ENCODE results near the gene HOXD11.

HOXD11 gene

DNA sequence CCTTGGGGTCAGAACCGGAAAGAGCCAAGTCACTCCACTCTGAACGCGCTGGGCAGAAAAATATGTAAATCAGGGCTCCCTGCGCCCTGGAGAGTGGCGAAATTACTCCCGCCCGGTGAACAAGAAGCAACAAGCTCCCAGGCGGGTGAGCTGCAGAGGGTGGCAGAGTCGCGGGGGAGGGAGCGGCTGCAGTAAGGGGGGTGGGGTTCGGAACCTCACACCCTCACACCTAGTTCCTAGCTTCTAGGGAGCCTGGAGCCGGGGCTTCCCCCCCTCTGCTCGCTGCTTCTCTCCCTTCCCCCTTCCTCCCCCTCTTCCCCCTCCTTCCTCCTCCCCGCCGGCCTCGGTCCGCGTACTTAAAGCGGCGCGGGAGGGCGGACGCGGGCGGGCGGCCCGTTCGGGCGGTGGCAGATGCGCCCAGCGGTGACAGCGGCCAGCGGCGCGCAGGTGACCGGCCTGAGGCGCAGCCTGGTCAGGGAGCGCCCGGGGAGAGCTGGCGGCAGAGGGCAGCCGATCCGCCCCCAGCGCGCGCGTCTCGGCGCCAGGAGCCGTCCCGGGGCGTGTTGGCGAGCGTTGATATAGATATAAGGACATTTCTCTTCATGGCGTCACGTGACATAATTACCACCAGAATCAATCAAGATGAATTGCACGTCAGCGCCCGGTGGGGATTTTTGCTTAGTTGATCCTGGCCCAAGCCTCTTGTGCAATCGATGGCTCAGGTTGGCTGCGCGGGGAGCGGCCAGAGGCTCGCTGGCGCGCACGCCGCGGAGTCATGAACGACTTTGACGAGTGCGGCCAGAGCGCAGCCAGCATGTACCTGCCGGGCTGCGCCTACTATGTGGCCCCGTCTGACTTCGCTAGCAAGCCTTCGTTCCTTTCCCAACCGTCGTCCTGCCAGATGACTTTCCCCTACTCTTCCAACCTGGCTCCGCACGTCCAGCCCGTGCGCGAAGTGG is at the start of gene HOXD11:
Gene HOXD11 (plus strand): TSS at position 700 of the 959 bp plus-strand sequence. CDS start 76 bp downstream, at position 776.
- Histone ChIP-seq H2AFZ (ENCODE audit: low read depth, low read length) (no peak within 1 kb of the TSS), H3K4me3 (ENCODE audit: low read depth in 1 of 2, low read length in 2 of 2) (no peak within 1 kb of the TSS), H3K9me3 (ENCODE audit: insufficient read depth, low read length, severe bottlenecking) (no peaks in the 10 kb centered on the region), H3K36me3 (ENCODE audit: insufficient read depth, low read length) (no peaks in the 10 kb centered on the region), H3K4me1 (ENCODE audit: insufficient read depth, low read length) (no peaks in the 10 kb centered on the region), H3K27ac (ENCODE audit: low read length) (no peak within 1 kb of the TSS), H3K79me2 (ENCODE audit: insufficient read depth, low read length) (no peaks in the 10 kb centered on the region), H3K4me2 (ENCODE audit: insufficient read depth, low read length) (no peak within 1 kb of the TSS), H3K9ac (ENCODE audit: low read depth, low read length) (no peak within 1 kb of the TSS), H3K27me3 (ENCODE audit: insufficient read depth, low read length, poor library complexity) (no peaks in the 10 kb centered on the region), H4K20me1 (ENCODE audit: insufficient read depth, low read length) (no peaks in the 10 kb centered on the region)
- ATAC-seq (ENCODE audit: insufficient read depth, low read depth) (no peak), DNase-seq (no peak)
- TF ChIP-seq, protein P1, sequence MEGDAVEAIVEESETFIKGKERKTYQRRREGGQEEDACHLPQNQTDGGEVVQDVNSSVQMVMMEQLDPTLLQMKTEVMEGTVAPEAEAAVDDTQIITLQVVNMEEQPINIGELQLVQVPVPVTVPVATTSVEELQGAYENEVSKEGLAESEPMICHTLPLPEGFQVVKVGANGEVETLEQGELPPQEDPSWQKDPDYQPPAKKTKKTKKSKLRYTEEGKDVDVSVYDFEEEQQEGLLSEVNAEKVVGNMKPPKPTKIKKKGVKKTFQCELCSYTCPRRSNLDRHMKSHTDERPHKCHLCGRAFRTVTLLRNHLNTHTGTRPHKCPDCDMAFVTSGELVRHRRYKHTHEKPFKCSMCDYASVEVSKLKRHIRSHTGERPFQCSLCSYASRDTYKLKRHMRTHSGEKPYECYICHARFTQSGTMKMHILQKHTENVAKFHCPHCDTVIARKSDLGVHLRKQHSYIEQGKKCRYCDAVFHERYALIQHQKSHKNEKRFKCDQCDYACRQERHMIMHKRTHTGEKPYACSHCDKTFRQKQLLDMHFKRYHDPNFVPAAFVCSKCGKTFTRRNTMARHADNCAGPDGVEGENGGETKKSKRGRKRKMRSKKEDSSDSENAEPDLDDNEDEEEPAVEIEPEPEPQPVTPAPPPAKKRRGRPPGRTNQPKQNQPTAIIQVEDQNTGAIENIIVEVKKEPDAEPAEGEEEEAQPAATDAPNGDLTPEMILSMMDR (IDR thresholded peaks at IDR 0.05; ENCODE audit: borderline replicate concordance, extremely low read depth, low read length, poor library complexity, severe bottlenecking) = no peak
- no peak for TF ChIP-seq EZH2 (IDR thresholded peaks at IDR 0.05; ENCODE audit: borderline replicate concordance, low read depth, low read length, severe bottlenecking)

DNA sequence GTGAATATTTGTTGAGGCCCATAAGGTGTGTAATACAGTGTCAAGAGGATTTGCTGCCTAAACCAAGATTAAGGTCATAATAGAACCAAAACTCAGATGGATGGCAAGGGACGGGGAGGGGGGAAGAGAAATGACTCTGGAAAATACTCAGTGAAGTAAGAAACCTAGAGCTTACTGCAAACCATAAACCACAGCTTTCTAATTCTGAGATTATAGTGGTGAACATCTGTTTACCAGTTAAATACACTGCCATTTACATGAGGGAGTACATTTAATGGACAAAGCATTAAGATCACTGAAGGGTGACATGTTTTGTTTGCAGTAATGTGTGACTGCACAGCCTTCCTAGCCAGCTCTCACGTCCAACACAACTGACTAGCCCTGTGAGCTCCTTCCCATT is 43.1 kb upstream of the HOXD11 start:
- Histone ChIP-seq H3K27ac (ENCODE audit: low read length) (no peak overlapping the region), H3K4me3 (ENCODE audit: low read depth in 1 of 2, low read length in 2 of 2) (no peak overlapping the region), H3K9ac (ENCODE audit: low read depth, low read length) (no peak overlapping the region), H3K36me3 (ENCODE audit: insufficient read depth, low read length) (no peaks in the 10 kb centered on the region), H3K79me2 (ENCODE audit: insufficient read depth, low read length) (no peaks in the 10 kb centered on the region), H3K27me3 (ENCODE audit: insufficient read depth, low read length, poor library complexity) (peaks cover 13% of the 10 kb centered on the region), H3K4me2 (ENCODE audit: insufficient read depth, low read length) (no peak overlapping the region), H3K9me3 (ENCODE audit: insufficient read depth, low read length, severe bottlenecking) (no peaks in the 10 kb centered on the region), H3K4me1 (ENCODE audit: insufficient read depth, low read length) (no peaks in the 10 kb centered on the region), H2AFZ (ENCODE audit: low read depth, low read length) (no peak overlapping the region), H4K20me1 (ENCODE audit: insufficient read depth, low read length) (no peaks in the 10 kb centered on the region)
- TF ChIP-seq, protein P1 (IDR thresholded peaks at IDR 0.05; ENCODE audit: borderline replicate concordance, extremely low read depth, low read length, poor library complexity, severe bottlenecking) = no peak
- no peak for TF ChIP-seq EZH2 (IDR thresholded peaks at IDR 0.05; ENCODE audit: borderline replicate concordance, low read depth, low read length, severe bottlenecking)
- ATAC-seq (ENCODE audit: insufficient read depth, low read depth) (no peak; the same call in 2 of the 3 replicates), DNase-seq (no peak)

DNA sequence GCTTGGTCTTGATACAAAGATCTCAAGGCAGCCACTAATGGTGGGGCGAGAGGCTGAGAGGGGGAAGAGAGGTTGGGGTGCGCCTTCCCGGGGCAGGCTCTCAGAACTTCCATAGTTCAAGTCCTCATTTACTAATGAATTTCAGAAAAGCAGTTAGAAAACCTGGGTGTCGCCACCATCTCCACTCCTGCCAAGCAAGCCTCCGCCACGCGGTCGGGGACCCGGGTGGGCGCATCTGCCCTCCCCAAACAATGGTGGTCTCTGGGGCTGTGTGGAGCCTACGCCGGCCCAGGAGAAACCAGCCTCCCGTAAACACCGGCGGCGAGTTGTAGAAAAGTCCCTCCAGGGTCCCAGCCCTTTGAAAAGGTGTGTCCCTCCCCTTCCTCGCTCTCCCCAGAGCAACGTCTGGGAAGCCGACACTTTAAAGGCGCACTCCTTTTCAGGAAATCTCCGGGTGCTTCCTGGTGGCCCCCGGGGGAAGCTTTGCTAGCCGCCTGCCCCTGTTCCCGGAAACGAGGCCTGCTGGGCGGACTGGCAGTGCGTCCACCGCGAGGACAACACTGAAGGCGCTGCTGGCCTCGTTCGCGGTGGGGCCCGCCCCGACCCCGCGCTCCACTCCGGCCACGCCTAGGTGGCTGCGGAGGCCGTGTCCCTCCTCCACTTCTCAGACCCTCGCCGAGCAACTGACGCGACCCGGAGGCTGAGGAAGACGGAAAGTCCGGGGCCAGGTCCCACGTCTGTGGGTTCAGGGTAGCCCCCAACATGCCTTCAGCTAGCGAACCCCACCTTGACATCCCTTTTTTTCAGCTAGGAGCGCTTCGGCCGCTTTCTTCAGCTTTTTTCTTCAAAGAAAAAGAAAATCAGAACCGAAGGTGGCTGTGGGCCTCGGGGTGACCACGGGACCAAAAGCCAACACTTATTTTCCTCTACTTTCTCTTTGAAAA is 40.2 kb upstream of the HOXD11 start:
- H3K27me3 ChIP-seq (ENCODE audit: insufficient read depth, low read length, poor library complexity) = peaks cover 8% of the 10 kb centered on the region
- no peak for DNase-seq

More for the DNA sequence above, 40.2 kb upstream of the HOXD11 start:
- Histone ChIP-seq H4K20me1 (ENCODE audit: insufficient read depth, low read length) (no peaks in the 10 kb centered on the region), H3K4me3 (ENCODE audit: low read depth in 1 of 2, low read length in 2 of 2) (no peak overlapping the region), H3K9me3 (ENCODE audit: insufficient read depth, low read length, severe bottlenecking) (no peaks in the 10 kb centered on the region), H2AFZ (ENCODE audit: low read depth, low read length) (no peak overlapping the region), H3K27ac (ENCODE audit: low read length) (no peak overlapping the region), H3K9ac (ENCODE audit: low read depth, low read length) (no peak overlapping the region), H3K4me1 (ENCODE audit: insufficient read depth, low read length) (no peaks in the 10 kb centered on the region), H3K36me3 (ENCODE audit: insufficient read depth, low read length) (no peaks in the 10 kb centered on the region), H3K79me2 (ENCODE audit: insufficient read depth, low read length) (no peaks in the 10 kb centered on the region), H3K4me2 (ENCODE audit: insufficient read depth, low read length) (no peak overlapping the region)
- TF ChIP-seq, protein P1 (IDR thresholded peaks at IDR 0.05; ENCODE audit: borderline replicate concordance, extremely low read depth, low read length, poor library complexity, severe bottlenecking) = no peak
- no peak for TF ChIP-seq EZH2 (IDR thresholded peaks at IDR 0.05; ENCODE audit: borderline replicate concordance, low read depth, low read length, severe bottlenecking)
- no peak for ATAC-seq (ENCODE audit: insufficient read depth, low read depth)

All from DND-41 (cell line).